ENCODE data around the gene KIRREL3. TPM values are rescaled to one million over a fixed set of nuclear protein-coding genes. Genes with fewer than 3 reads are reported as not detected.

The KIRREL3 gene
- total RNA-seq, 4 donors from 2014 or later = 0.19 TPM; not detected in 3

GRCh38 chr11:126487711-126488110 lies 512.9 kb downstream of the KIRREL3 start:
- no peak for DNase-seq
- no peak overlapping the region for H3K4me3 ChIP-seq
- TF ChIP-seq CTCF (IDR thresholded peaks at IDR 0.05) (no peak), POLR2A (IDR thresholded peaks at IDR 0.05) (no peak)
- no peaks in the 10 kb centered on the region for H3K36me3 ChIP-seq
- no peaks in the 10 kb centered on the region for H3K27me3 ChIP-seq
- WGBS, 2 donors = 85 to 87% methylated on average over 3 to 8 of the region's 8 CpGs
- intact Hi-C loops (cut with DNase I) = no loop called here
- H3K27ac ChIP-seq = no peak overlapping the region
- peaks cover 0 to 9% (median 5%) of the 10 kb centered on the region in 3 donors for H3K4me1 ChIP-seq
- no peaks in the 10 kb centered on the region for H3K9me3 ChIP-seq

DNA sequence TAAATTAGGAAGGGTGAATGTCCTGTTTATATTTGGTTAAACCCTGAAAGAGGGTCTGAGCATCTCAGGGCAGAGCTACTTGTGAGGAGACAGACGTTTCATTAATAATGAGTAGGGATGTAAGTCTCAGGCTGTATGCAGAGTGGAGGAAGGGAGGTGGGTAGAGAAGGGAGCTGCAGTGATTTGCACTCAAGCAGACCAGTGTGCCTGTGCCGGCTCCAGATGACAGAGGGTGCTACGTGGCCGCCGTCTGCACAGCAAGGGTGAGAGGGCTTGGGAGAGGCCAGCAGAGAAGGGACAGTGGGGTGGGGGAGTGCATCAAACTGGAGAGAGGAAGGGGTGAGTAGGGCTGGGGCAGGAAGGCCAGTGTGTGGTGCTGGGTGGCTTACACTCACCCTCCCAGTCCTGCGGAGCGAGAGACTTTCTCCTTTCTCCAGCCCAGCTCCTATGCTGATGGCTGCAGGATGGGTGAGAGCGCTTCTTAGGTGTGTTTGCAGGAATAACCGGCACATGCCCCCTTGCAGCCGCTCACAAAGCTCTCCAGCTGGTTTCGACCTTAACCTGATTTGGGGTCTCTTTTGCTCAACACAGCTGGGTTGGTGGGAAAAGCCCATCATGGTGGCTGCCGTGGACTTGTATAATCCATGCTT lies 514.5 kb downstream of the KIRREL3 start:
- Histone ChIP-seq H3K4me1 (peaks cover 0 to 9% (median 5%) of the 10 kb centered on the region in 3 donors), H3K9me3 (no peaks in the 10 kb centered on the region), H3K36me3 (no peaks in the 10 kb centered on the region), H3K27ac (no peak overlapping the region), H3K4me3 (no peak overlapping the region), H3K27me3 (no peaks in the 10 kb centered on the region)
- intact Hi-C loops (cut with DNase I) = no loop called here
- DNase-seq = no peak
- WGBS, 2 donors = 74 to 76% methylated on average over 8 to 9 of the region's 12 CpGs
- no peak for TF ChIP-seq POLR2A (IDR thresholded peaks at IDR 0.05)
- TF ChIP-seq CTCF (IDR thresholded peaks at IDR 0.05) = no peak

DNA sequence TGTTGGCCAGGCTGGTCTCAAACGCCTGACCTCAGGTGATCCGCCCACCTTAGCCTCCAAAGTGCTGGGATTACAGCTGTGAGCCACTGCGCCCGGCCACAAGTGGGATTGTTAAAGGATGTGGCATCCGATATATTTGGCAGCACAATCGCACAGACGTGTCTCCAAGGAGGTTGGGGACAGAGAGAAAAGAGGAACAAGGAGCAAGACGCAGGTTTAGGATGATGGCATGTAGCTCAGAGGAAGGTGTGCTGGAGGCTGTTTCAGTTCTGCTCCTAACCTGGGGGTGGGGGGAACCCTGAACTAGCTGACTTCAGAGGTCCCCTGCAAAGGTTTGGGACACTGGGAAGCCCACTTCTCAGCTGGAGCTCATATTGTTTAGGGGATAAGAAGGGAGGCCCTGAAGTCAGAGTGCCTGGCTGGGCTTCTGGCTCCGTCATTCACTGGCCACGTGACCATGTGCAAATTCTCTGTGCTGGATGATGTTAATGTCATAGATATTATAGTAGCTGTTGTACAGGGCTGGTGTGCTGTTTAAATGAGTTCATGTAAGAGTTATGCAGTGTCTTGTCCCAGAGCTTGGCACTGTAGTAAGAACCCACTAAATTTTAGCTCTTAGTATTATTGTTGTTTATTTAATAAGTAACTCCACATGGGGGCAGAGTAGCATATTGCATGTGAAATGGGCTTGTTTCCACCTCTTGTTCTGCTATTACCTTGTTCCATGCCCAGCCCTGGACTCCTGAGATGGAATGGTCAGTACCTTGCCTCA lies 515.4 kb downstream of the KIRREL3 start:
- H3K27me3 ChIP-seq = no peaks in the 10 kb centered on the region
- no peaks in the 10 kb centered on the region for H3K36me3 ChIP-seq
- peaks cover 8 to 17% (median 9%) of the 10 kb centered on the region in 3 donors for H3K4me1 ChIP-seq
- H3K27ac ChIP-seq = no peak overlapping the region
- DNase-seq = no peak
- H3K9me3 ChIP-seq = no peaks in the 10 kb centered on the region
- TF ChIP-seq CTCF (IDR thresholded peaks at IDR 0.05) (no peak), POLR2A (IDR thresholded peaks at IDR 0.05) (no peak)
- H3K4me3 ChIP-seq = no peak overlapping the region
- WGBS, 2 donors = 73 to 78% methylated on average over 6 to 10 of the region's 10 CpGs
- intact Hi-C loops (cut with DNase I) = no loop called here

DNA sequence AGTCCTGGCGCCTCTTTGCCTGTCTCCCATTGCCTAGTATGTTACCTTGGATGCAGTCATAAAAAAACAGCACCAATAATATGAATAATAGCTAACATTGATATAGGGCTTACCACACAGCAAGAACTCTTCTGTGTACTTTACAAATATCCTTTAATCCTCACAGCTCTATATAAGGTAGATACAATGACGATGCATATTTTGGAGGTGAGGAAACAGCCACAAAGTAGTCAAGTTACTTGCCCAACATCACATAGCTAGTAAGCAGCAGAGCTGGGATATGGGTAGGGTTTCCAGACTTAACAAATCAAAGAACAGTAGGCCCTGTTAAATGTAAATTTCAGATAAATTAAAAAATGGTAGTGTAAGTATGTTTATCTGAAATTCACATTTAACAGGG lies 516.3 kb downstream of the KIRREL3 start:
- H3K27ac ChIP-seq = no peak overlapping the region
- WGBS, 2 donors = 48 to 65% methylated on average over 2 of the region's 2 CpGs
- H3K27me3 ChIP-seq = no peaks in the 10 kb centered on the region
- H3K36me3 ChIP-seq = no peaks in the 10 kb centered on the region
- no peak overlapping the region for H3K4me3 ChIP-seq
- intact Hi-C loops (cut with DNase I) = loop anchor here (5.0 kb wide), 1 partner anchor 172 kb away; no protein-coding TSS in a partner anchor
- no peaks in the 10 kb centered on the region for H3K9me3 ChIP-seq
- peaks cover 8 to 17% (median 9%) of the 10 kb centered on the region in 3 donors for H3K4me1 ChIP-seq
- TF ChIP-seq CTCF (IDR thresholded peaks at IDR 0.05) = no peak
- TF ChIP-seq POLR2A (IDR thresholded peaks at IDR 0.05) = no peak
- DNase-seq = no peak

- Histone ChIP-seq H3K4me3 (no peak overlapping the region), H3K9me3 (no peaks in the 10 kb centered on the region), H3K4me1 (peaks cover 8 to 17% (median 9%) of the 10 kb centered on the region in 3 donors), H3K27ac (no peak overlapping the region), H3K36me3 (no peaks in the 10 kb centered on the region), H3K27me3 (no peaks in the 10 kb centered on the region)
- intact Hi-C loops (cut with DNase I) = loop anchor here (5.0 kb wide), 1 partner anchor 171 kb away; no protein-coding TSS in a partner anchor
- 53 to 60% methylated on average over 4 of the region's 4 CpGs for WGBS, 2 donors
- no peak for DNase-seq
- TF ChIP-seq POLR2A (IDR thresholded peaks at IDR 0.05) (no peak), CTCF (IDR thresholded peaks at IDR 0.05) (no peak)
Measured at GRCh38 chr11:126483621-126484195, 516.9 kb downstream of the KIRREL3 start.

Measured in esophagus squamous epithelium (tissue), 5 donors.